Measurements from ENCODE around the gene CDC14B.

DNA sequence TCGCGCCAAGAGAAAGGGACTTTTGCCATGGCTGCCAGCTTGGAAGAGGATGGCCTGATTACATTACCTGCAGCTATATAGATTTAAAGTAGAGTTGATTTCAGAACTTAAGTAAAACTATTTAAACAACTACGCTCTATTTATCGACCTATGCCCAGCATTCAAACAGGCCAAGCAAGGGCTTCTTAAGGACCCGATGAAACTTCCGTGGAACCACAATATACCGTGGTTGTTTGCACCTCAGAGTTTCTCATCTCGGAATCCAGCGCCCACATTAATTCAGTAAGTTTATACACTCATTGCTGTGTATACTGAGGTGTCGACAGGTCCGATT, 505 bp upstream of the CDC14B start:
- no peak for TF ChIP-seq CTCF (conservative IDR thresholded peaks at IDR 0.05; ENCODE audit: low read depth, low read length)
- no peak for TF ChIP-seq EZH2 (IDR thresholded peaks at IDR 0.05; ENCODE audit: low read length, unreplicated experiment)
- TF ChIP-seq EZH2phosphoT487 (IDR thresholded peaks at IDR 0.05; ENCODE audit: borderline replicate concordance, low read length): no peak

Data from PC-3 (cell line).